HepG2 (cell line): ENCODE results near the gene ADAMTS17. TPM values are rescaled to one million over a fixed set of nuclear protein-coding genes. Genes with fewer than 3 reads are reported as not detected.

Experiments
- ARNT ChIP-seq: fragments of 450-650 bp; IDR thresholded peaks from 2 replicates; pipeline ENCODE4 v1.6.1; 2017
- ATF7 ChIP-seq, 2 experiments: fragments of 450-650 bp in 1 of 2; sonication (generic) in 1 of 2; formaldehyde crosslinking in 1 of 2; IDR thresholded peaks; 2 replicates each; pipeline versions ENCODE4 v1.4.0 to v1.6.1; 2016 to 2020; ENCODE audit warnings: antibody characterized with exemption in 1 of 2, mild to moderate bottlenecking in 1 of 2, missing genetic modification reagents in 1 of 2
- GATAD1 ChIP-seq: IDR thresholded peaks from 2 replicates; pipeline ENCODE4 v1.6.1; 2016; ENCODE audit warnings: missing genetic modification reagents, missing compliant biosample characterization
- HOXA3 ChIP-seq: sonication (generic); formaldehyde crosslinking; IDR thresholded peaks from 2 replicates; pipeline ENCODE4 v1.5.0; 2020; ENCODE audit warnings: missing genetic modification reagents
- KLF12 ChIP-seq: sonication (generic); formaldehyde crosslinking; IDR thresholded peaks from 2 replicates; pipeline ENCODE4 v1.4.0; 2020; ENCODE audit warnings: missing genetic modification reagents, borderline replicate concordance
- MAZ ChIP-seq, 2 experiments: sonication (generic) in 1 of 2; formaldehyde crosslinking in 1 of 2; IDR thresholded peaks; 2 replicates each; pipeline versions ENCODE4 v1.5.0 to v1.6.1; 2012 to 2020; ENCODE audit warnings: low read depth in 2 of 2, mild to moderate bottlenecking in 2 of 2, borderline replicate concordance in 1 of 2, improper control_type of control experiment in 1 of 2, low read length in 1 of 2, missing genetic modification reagents in 1 of 2, moderate library complexity in 1 of 2
- NRL ChIP-seq: sonication (generic); formaldehyde crosslinking; IDR thresholded peaks from 2 replicates; pipeline ENCODE4 v1.5.0; 2020; ENCODE audit warnings: missing genetic modification reagents, mild to moderate bottlenecking, moderate library complexity, borderline replicate concordance
- PHF20 ChIP-seq: sonication (generic); formaldehyde crosslinking; IDR thresholded peaks from 2 replicates; pipeline ENCODE4 v1.5.0; 2020; ENCODE audit warnings: mild to moderate bottlenecking, missing genetic modification reagents
- SIN3B ChIP-seq: fragments of 150-350 bp; IDR thresholded peaks from 2 replicates; pipeline ENCODE4 v1.6.1; 2014; ENCODE audit warnings: low read length
- SMAD1 ChIP-seq: sonication (generic); formaldehyde crosslinking; IDR thresholded peaks from 2 replicates; pipeline ENCODE4 v1.4.0; 2020; ENCODE audit warnings: missing genetic modification reagents, low read depth, mild to moderate bottlenecking, borderline replicate concordance
- SMC3 ChIP-seq: IDR thresholded peaks from 2 replicates; pipeline ENCODE4 v1.6.1; 2011; ENCODE audit warnings: low read length, improper control_type of control experiment
- TCF12 ChIP-seq, 2 experiments: fragments of 450-650 bp in 1 of 2; sonication (generic) in 1 of 2; formaldehyde crosslinking in 1 of 2; IDR thresholded peaks; 2 replicates each; pipeline versions ENCODE4 v1.6.1 to v1.8.0; 2017 to 2022; ENCODE audit warnings: antibody characterized with exemption in 1 of 2, mild to moderate bottlenecking in 1 of 2, missing genetic modification reagents in 1 of 2, moderate library complexity in 1 of 2
- ZNF34 ChIP-seq: sonication (generic); formaldehyde crosslinking; IDR thresholded peaks from 2 replicates; pipeline ENCODE4 v1.4.0; 2020; ENCODE audit warnings: mild to moderate bottlenecking, missing genetic modification reagents, borderline replicate concordance
- ZNF382 ChIP-seq: sonication (generic); formaldehyde crosslinking; IDR thresholded peaks from 2 replicates; pipeline ENCODE4 v1.5.0; 2020; ENCODE audit warnings: missing genetic modification reagents, mild to moderate bottlenecking, borderline replicate concordance
- ZSCAN22 ChIP-seq: sonication (generic); formaldehyde crosslinking; IDR thresholded peaks from 2 replicates; pipeline ENCODE4 v1.4.0; 2020; ENCODE audit warnings: mild to moderate bottlenecking, missing genetic modification reagents
- polyA plus RNA-seq, 8 experiments: library from polyadenylated mRNA; depleted of rRNA in 3 of 8; stranded (reverse) in 7 of 8; unstranded in 1 of 8; fragments of >200 nt; fragmentation: Illumina TruSeq in 4 of 8; extraction: Trizol in 4 of 8; gene quantifications; 2 replicates each; pipeline versions ENCODE4 v1.2.1 to v1.2.3, GENCODE V29; 2011 to 2016; ENCODE audit warnings: low read depth in 4 of 8, missing spikeins in 1 of 8, mixed read lengths in 1 of 8; ENCODE audit not compliant: insufficient read depth in 1 of 8
- total RNA-seq, 5 experiments: library from RNA; depleted of rRNA; stranded (reverse); fragments of >200 nt; fragmentation: Illumina TruSeq; extraction: Trizol; gene quantifications; 2 replicates each; pipeline ENCODE4 v1.2.3, GENCODE V29; 2016; ENCODE audit warnings: low read depth in 1 of 5
- TF ChIP-seq, protein P1 (sequence below): sonication (generic); formaldehyde crosslinking; conservative IDR thresholded peaks from 2 replicates; pipeline ENCODE4 v1.8.0; 2022; ENCODE audit warnings: missing genetic modification reagents
- TF ChIP-seq, protein P2 (sequence below): sonication (generic); formaldehyde crosslinking; IDR thresholded peaks from 2 replicates; pipeline ENCODE4 v1.4.0; 2020; ENCODE audit warnings: missing genetic modification reagents
- TF ChIP-seq, protein P3 (sequence below): sonication (generic); formaldehyde crosslinking; IDR thresholded peaks from 2 replicates; pipeline ENCODE4 v1.8.1; 2023; ENCODE audit warnings: mild to moderate bottlenecking, moderate library complexity, missing genetic modification reagents
- TF ChIP-seq, protein P4 (sequence below): sonication (generic); formaldehyde crosslinking; IDR thresholded peaks from 2 replicates; pipeline ENCODE4 v1.5.0; 2020; ENCODE audit warnings: mild to moderate bottlenecking, missing genetic modification reagents, moderate library complexity

Gene ADAMTS17
- total and polyA plus RNA-seq, 2 of the 13 experiments (the other 11 are each of a cell fraction or from before 2014, with no cell fraction given): 0.02 to 0.04 TPM

DNA sequence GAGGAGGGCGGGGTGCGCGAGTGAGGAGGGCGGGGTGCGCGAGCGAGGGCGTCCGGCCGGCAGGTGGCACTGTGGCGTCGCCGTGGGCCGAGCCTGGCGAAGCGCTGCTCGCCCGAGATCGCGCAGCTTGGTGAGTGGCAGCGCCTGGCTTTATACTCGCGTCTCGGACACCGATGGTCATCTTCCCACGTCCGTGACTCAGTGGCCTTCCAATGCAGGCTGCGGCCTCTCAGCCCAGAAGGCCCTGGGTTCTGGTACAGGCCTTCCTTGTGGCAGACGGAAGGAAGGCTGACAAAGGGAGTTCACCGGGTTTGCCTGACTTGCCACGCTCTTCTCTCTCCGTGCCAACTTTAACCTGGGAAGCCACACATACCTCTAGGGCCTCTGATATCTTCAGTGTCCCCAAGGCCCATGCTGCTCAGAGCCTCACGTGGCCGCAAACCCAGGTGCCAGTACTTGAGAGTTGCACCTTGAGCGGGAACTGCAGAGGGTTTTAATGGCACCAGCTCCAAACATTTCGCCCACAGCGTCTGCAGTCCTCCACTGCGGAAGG lies 413.3 kb downstream of the ADAMTS17 start (continued):
- TF ChIP-seq ATF7 (IDR thresholded peaks at IDR 0.05): no peak
- no peak for TF ChIP-seq ATF7 (CRISPR knock-in tag; IDR thresholded peaks at IDR 0.05)
- TF ChIP-seq, protein P1, sequence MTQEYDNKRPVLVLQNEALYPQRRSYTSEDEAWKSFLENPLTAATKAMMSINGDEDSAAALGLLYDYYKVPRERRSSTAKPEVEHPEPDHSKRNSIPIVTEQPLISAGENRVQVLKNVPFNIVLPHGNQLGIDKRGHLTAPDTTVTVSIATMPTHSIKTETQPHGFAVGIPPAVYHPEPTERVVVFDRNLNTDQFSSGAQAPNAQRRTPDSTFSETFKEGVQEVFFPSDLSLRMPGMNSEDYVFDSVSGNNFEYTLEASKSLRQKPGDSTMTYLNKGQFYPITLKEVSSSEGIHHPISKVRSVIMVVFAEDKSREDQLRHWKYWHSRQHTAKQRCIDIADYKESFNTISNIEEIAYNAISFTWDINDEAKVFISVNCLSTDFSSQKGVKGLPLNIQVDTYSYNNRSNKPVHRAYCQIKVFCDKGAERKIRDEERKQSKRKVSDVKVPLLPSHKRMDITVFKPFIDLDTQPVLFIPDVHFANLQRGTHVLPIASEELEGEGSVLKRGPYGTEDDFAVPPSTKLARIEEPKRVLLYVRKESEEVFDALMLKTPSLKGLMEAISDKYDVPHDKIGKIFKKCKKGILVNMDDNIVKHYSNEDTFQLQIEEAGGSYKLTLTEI (CRISPR knock-in tag): no peak
- TF ChIP-seq SMC3: no peak
- no peak for TF ChIP-seq ARNT
- no peak for TF ChIP-seq ZNF34 (CRISPR knock-in tag)
- TF ChIP-seq HOXA3 (CRISPR knock-in tag): peak; percentile 57
- TF ChIP-seq MAZ (IDR thresholded peaks at IDR 0.05; ENCODE audit: borderline replicate concordance, low read depth, low read length): 0 out of 2 replicates have a peak, but pooled peaks have one; percentile 53
- peak; percentile 59; the same call in 1 of the 2 replicates for TF ChIP-seq MAZ (CRISPR knock-in tag; IDR thresholded peaks at IDR 0.05; ENCODE audit: low read depth)
- no peak for TF ChIP-seq PHF20
- TF ChIP-seq NRL (CRISPR knock-in tag): peak; percentile 53; the same call in 1 of the 2 replicates
- TF ChIP-seq, protein P2, sequence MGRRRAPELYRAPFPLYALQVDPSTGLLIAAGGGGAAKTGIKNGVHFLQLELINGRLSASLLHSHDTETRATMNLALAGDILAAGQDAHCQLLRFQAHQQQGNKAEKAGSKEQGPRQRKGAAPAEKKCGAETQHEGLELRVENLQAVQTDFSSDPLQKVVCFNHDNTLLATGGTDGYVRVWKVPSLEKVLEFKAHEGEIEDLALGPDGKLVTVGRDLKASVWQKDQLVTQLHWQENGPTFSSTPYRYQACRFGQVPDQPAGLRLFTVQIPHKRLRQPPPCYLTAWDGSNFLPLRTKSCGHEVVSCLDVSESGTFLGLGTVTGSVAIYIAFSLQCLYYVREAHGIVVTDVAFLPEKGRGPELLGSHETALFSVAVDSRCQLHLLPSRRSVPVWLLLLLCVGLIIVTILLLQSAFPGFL (CRISPR knock-in tag): no peak
- TF ChIP-seq, protein P3, sequence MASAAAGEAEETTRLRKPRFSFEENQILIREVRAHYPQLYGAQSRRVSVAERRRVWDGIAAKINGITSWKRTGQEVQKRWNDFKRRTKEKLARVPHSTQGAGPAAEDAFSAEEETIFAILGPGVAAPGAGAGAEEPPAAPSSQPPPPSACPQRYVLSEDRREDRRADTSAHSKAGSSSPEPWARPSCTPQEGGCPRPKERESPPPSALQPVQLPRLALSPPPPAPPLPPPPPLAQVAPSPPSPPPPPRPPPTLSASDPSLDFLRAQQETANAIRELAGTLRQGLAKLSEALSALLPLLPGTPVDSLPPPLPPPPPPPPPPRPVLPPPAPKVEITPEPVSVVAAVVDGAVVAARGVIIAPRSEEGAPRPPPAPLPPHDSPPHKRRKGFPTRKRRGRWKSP: peak; percentile 71; the same call in 1 of the 2 replicates
- no peak for TF ChIP-seq GATAD1 (CRISPR knock-in tag)
- TF ChIP-seq ZNF382 (CRISPR knock-in tag): no peak
- no peak for TF ChIP-seq SIN3B
- 0 out of 2 replicates have a peak, but pooled peaks have one; percentile 25 for TF ChIP-seq KLF12 (CRISPR knock-in tag)
- TF ChIP-seq SMAD1 (CRISPR knock-in tag): no peak
- no peak for TF ChIP-seq TCF12 (IDR thresholded peaks at IDR 0.05)
- no peak for TF ChIP-seq TCF12 (CRISPR knock-in tag; IDR thresholded peaks at IDR 0.05)
- TF ChIP-seq ZSCAN22: no peak
- TF ChIP-seq, protein P4, sequence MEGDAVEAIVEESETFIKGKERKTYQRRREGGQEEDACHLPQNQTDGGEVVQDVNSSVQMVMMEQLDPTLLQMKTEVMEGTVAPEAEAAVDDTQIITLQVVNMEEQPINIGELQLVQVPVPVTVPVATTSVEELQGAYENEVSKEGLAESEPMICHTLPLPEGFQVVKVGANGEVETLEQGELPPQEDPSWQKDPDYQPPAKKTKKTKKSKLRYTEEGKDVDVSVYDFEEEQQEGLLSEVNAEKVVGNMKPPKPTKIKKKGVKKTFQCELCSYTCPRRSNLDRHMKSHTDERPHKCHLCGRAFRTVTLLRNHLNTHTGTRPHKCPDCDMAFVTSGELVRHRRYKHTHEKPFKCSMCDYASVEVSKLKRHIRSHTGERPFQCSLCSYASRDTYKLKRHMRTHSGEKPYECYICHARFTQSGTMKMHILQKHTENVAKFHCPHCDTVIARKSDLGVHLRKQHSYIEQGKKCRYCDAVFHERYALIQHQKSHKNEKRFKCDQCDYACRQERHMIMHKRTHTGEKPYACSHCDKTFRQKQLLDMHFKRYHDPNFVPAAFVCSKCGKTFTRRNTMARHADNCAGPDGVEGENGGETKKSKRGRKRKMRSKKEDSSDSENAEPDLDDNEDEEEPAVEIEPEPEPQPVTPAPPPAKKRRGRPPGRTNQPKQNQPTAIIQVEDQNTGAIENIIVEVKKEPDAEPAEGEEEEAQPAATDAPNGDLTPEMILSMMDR (CRISPR knock-in tag): peak; percentile 84
